ENCODE results near the gene CCDC24.

DNA sequence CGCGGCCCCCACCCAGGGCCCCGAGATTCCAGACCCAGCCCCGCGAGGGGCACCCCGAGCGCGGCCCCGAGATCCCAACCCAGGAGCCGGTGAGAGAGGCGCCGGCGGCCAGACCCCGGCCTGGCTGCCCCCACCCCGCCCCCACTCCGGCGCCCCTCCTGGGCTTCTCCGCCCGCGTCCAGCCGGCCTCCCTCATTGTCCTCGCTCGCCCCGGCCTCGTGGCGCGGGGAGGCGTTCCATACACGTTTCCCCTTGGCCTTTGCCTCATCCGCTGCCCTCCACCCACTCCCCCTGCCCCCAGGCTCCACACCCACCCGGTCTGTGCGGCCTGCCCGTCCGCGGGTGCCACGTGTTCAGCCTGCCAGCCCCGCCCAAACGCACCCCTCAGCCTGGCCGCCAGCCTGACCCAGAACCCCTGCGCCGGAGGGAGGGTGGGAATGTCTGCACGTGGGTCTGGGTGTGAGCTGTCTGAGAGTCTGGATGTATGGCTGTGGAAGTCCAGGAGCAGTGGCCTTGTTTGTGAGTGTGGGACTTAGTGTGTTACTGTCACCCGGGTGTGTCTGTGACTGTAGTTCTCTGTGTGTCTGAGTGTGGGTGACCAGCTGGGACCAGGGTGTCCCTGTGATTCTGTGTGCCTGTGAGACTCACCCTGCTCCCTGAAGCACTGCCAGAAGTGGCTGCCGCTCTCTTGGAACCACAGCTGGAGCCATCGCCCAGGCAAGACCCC is 11.7 kb upstream of the CCDC24 start:
- TF ChIP-seq, protein P1, sequence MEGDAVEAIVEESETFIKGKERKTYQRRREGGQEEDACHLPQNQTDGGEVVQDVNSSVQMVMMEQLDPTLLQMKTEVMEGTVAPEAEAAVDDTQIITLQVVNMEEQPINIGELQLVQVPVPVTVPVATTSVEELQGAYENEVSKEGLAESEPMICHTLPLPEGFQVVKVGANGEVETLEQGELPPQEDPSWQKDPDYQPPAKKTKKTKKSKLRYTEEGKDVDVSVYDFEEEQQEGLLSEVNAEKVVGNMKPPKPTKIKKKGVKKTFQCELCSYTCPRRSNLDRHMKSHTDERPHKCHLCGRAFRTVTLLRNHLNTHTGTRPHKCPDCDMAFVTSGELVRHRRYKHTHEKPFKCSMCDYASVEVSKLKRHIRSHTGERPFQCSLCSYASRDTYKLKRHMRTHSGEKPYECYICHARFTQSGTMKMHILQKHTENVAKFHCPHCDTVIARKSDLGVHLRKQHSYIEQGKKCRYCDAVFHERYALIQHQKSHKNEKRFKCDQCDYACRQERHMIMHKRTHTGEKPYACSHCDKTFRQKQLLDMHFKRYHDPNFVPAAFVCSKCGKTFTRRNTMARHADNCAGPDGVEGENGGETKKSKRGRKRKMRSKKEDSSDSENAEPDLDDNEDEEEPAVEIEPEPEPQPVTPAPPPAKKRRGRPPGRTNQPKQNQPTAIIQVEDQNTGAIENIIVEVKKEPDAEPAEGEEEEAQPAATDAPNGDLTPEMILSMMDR (IDR thresholded peaks at IDR 0.05), result no peak
- no peak for TF ChIP-seq POLR2AphosphoS5 (IDR thresholded peaks at IDR 0.05)
- no peak for TF ChIP-seq POLR2A (IDR thresholded peaks at IDR 0.05)
